DOHH2 (cell line): ENCODE results near the gene CDH4.

ENCODE experiments used
- EZH2phosphoT487 ChIP-seq: fragments of 200-600 bp; sonication (generic); IDR thresholded peaks from 2 replicates; pipeline ENCODE4 v1.6.1; 2017; ENCODE audit warnings: borderline replicate concordance, mild to moderate bottlenecking, antibody characterized with exemption, low read length, moderate library complexity, mixed read lengths
- TF ChIP-seq, protein P1 (sequence below): fragments of 200-600 bp; sonication (generic); IDR thresholded peaks from one replicate; pipeline ENCODE4 v1.5.1; 2014; ENCODE audit warnings: antibody characterized with exemption, mild to moderate bottlenecking, low read depth, low read length; ENCODE audit not compliant: poor library complexity, severe bottlenecking

DNA sequence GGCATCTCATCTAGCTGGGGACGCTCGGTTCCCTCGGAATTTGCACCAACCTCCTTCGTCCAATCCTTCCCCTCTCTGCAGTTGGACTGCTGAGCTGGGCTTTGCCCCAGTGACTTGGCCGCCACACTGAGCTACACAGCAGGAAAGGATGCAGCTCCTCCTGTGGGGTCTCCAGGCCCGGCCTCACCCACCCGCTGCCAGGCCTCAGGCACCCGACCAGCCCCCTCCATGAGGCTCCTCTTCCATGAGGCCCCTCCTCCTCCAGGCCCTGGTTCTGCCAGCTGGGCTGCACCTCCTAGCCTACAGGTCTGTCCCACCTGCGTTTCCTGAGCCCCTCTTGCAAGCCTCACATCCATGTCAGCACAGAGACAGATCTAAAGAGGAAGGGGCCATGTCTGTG lies 443.7 kb downstream of the CDH4 start:
- TF ChIP-seq, protein P1, sequence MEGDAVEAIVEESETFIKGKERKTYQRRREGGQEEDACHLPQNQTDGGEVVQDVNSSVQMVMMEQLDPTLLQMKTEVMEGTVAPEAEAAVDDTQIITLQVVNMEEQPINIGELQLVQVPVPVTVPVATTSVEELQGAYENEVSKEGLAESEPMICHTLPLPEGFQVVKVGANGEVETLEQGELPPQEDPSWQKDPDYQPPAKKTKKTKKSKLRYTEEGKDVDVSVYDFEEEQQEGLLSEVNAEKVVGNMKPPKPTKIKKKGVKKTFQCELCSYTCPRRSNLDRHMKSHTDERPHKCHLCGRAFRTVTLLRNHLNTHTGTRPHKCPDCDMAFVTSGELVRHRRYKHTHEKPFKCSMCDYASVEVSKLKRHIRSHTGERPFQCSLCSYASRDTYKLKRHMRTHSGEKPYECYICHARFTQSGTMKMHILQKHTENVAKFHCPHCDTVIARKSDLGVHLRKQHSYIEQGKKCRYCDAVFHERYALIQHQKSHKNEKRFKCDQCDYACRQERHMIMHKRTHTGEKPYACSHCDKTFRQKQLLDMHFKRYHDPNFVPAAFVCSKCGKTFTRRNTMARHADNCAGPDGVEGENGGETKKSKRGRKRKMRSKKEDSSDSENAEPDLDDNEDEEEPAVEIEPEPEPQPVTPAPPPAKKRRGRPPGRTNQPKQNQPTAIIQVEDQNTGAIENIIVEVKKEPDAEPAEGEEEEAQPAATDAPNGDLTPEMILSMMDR = no peak
- no peak for TF ChIP-seq EZH2phosphoT487
